ENCODE measurements around the gene ATOH8. TPM values are rescaled to one million over a fixed set of nuclear protein-coding genes. Genes with fewer than 3 reads are reported as not detected.

ATOH8 gene
- polyA plus RNA-seq, 1 experiment: 2.8 TPM

DNA sequence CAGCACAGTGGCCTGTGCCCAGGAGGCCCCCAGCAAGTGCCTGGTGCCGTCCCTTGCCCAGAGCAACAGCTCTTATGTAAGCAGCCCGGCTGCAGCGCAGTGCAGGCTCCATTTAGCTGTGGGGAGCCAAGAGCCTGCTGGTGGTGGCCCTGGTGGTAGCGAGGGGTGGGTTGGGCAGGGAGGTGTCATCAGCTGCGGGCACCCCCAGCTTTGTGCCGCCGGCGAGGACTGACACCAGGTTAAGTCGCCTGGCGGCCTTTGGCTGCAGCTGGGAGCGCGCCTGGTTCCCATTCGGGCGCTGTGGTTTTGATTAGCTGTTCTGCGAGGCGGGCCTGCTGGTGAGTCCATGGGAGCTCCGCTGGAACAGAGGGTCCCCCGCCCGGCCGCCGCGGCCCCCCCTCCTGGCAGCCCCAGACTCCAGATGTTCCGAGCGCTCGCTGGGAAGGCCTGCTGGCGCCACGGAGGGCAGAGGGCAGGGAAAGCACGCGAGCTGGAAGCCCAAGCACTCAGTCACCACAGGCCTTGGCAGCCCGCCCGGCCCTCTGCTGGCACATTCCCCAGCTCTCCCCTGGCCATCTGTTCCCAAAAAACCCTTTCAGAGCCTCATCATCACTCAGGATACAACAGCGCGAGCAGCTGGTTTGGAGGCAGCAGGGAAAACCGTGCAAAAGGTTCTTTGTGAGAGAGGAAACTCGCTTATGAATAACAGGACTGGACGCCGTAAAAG is 18.4 kb downstream of the ATOH8 start:
- Histone ChIP-seq H3K4me3 (ENCODE audit: low read depth, low read length) (peak overlapping the region; percentile 25), H3K9me3 (ENCODE audit: control insufficient read depth, insufficient read depth, low read length) (no peaks in the 10 kb centered on the region; the same call in 1 of the 2 replicates), H3K27ac (ENCODE audit: low read depth, low read length) (peak overlapping the region; percentile 97), H3K27me3 (ENCODE audit: control insufficient read depth, insufficient read depth, low read length) (no peaks in the 10 kb centered on the region)
- TF ChIP-seq CTCF (IDR thresholded peaks at IDR 0.05; ENCODE audit: low read depth, low read length): peak; percentile 30; the same call in 1 of the 2 replicates
- DNase-seq (ENCODE audit: low read depth, low spot score): peak; percentile 100
- POLR2A ChIA-PET: interaction anchor here (0.6 to 2.5 kb wide), 22 partner anchors 9 to 264 kb away, joined by 3 to 75 read pairs (median 8); partner anchors contain the start of genes ATOH8 and USP39
- CTCF ChIA-PET: interaction anchor here (0.8 to 2.5 kb wide), 9 partner anchors 19 to 44 kb away, joined by 3 to 11 read pairs (median 5); partner anchors contain the start of gene ATOH8

DNA sequence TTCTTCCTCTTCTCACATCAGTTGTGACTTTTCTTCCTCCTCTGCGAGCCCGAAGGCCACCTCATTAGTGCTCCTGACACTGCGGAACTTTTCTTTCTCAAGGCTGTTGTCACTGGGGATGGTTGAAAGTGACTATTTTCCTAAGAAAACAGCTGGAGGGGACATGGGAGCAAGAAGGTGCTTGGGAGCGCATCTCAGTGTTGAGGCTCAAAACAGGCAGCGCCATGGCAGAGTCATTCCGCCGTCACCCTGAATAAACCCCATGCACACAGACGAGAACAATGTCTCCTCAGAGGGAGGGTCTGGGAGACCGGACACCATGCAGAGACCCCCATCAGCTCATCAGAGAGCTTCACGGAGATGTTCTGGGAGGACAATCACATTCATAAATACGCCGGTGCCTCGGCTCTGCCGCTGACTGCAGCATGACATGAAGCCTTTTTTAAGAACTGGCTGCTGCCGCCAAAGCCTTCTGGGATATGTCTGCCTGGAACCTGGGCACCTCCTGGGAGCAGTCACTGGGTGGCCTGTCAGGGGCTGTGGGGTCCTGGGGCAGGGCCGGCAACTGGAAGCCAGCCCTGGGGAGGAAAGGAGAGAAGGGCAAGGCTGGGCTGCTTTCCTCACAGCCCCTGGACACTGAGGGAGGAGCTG is 19.2 kb downstream of the ATOH8 start:
- Histone ChIP-seq H3K9me3 (ENCODE audit: control insufficient read depth, insufficient read depth, low read length) (no peaks in the 10 kb centered on the region; the same call in 1 of the 2 replicates), H3K27ac (ENCODE audit: low read depth, low read length) (peak overlapping the region; percentile 97), H3K27me3 (ENCODE audit: control insufficient read depth, insufficient read depth, low read length) (no peaks in the 10 kb centered on the region), H3K4me3 (ENCODE audit: low read depth, low read length) (peak overlapping the region; percentile 35)
- POLR2A ChIA-PET: interaction anchor here (0.6 to 2.5 kb wide), 21 partner anchors 10 to 263 kb away, joined by 3 to 75 read pairs (median 8); partner anchors contain the start of gene ATOH8
- CTCF ChIA-PET: interaction anchor here (0.8 to 2.5 kb wide), 7 partner anchors 23 to 43 kb away, joined by 3 to 11 read pairs (median 5); no protein-coding TSS in a partner anchor
- no peak for TF ChIP-seq CTCF (IDR thresholded peaks at IDR 0.05; ENCODE audit: low read depth, low read length)
- no peak for DNase-seq (ENCODE audit: low read depth, low spot score)

DNA sequence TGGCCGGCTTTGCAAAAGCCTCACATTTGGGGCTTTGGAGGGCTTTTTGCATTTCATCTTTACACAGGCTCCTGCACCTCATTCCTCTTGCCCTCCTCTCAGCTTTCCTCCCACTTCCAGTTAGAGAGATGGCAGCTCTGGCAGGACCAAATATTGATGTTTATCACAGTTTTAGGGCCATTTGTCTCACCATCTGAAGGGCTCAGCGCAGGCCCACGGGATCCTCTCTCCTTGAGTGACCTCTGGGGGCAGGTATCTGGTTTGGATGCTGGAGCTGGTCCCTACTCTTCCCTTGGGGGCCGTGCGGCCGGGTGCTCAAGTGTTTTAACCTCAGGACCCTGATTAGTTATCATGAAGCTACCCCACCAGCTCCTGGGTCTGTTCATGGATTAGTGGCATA is 19.9 kb downstream of the ATOH8 start:
- no peaks in the 10 kb centered on the region; the same call in 1 of the 2 replicates for H3K9me3 ChIP-seq (ENCODE audit: control insufficient read depth, insufficient read depth, low read length)
- CTCF ChIA-PET: interaction anchor here (1.0 to 2.5 kb wide), 3 partner anchors 23 to 45 kb away, joined by 3 to 10 read pairs (median 3); no protein-coding TSS in a partner anchor
- no peak overlapping the region for H3K4me3 ChIP-seq (ENCODE audit: low read depth, low read length)
- POLR2A ChIA-PET: interaction anchor here (0.7 to 2.4 kb wide), 2 partner anchors 36 to 126 kb away, joined by 3 to 10 read pairs; no protein-coding TSS in a partner anchor
- H3K27ac ChIP-seq (ENCODE audit: low read depth, low read length): no peak overlapping the region
- TF ChIP-seq CTCF (IDR thresholded peaks at IDR 0.05; ENCODE audit: low read depth, low read length): no peak
- no peaks in the 10 kb centered on the region for H3K27me3 ChIP-seq (ENCODE audit: control insufficient read depth, insufficient read depth, low read length)
- no peak for DNase-seq (ENCODE audit: low read depth, low spot score)

DNA sequence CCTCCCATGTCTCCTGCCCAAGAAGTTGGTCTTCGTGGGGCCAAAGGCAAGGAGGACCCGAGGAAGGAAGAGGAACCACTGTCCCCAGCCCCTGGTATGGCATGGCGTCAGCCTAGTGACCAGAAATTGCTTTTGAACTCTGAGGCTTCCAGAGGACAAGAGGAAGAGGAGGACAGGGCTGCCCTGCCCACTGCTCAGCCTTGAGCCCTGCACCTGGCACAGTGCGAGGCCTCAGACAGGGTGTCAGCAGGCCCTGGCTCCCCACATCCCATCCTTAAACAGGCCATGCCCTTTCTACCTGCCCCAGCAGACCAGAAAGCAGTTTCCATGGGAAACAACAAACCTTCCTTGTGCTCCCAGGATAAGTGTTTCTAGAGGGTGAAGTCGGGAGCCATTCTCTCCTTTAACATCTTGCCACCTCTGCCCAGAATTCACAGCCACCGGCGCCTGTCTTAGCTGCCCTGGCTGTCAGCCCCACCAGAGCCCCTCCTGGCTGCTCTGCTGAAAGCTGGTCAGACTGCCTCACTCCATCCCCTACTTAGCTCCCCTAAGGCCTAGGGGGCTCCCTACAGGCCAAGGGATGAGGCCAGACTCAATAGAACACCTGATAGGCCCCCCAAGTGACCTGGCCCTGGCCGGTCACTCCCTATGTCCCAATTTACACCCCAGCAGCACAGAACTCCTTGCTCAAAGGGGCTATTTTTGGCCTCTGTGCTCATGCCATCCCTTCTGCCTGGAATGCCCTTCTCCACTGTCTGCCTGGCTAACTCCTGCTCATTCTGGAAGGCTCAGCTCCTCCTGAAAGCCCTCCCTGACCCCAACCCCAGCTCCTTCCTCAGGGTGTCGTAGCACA is 20.6 kb downstream of the ATOH8 start:
- no peak overlapping the region for H3K27ac ChIP-seq (ENCODE audit: low read depth, low read length)
- TF ChIP-seq CTCF (IDR thresholded peaks at IDR 0.05; ENCODE audit: low read depth, low read length): no peak

More for the DNA sequence above, 20.6 kb downstream of the ATOH8 start:
- H3K27me3 ChIP-seq (ENCODE audit: control insufficient read depth, insufficient read depth, low read length): no peaks in the 10 kb centered on the region
- no peak overlapping the region for H3K4me3 ChIP-seq (ENCODE audit: low read depth, low read length)
- ChIA-PET POLR2A (no interaction called here), CTCF (interaction anchor here (0.7 to 1.3 kb wide), 4 partner anchors 44 to 95 kb away, joined by 3 read pairs; no protein-coding TSS in a partner anchor)
- H3K9me3 ChIP-seq (ENCODE audit: control insufficient read depth, insufficient read depth, low read length): no peaks in the 10 kb centered on the region; the same call in 1 of the 2 replicates
- no peak for DNase-seq (ENCODE audit: low read depth, low spot score)
